GM21423 (cell line): ENCODE measurements around the gene TUBB2A.

ENCODE experiments used
- ATAC-seq: cut with Tn5 transposase; IDR thresholded peaks from one replicate; pipeline ENCODE4 v1.9.1; 2021; ENCODE audit warnings: mild to moderate bottlenecking, moderate library complexity; ENCODE audit not compliant: unreplicated experiment

The TUBB2A gene

GRCh38 chr6:3125815-3126214, 31.5 kb downstream of the TUBB2A start:
- no peak for ATAC-seq

GRCh38 chr6:3124667-3125066, 32.7 kb downstream of the TUBB2A start:
- no peak for ATAC-seq

- no peak for ATAC-seq
Observed at GRCh38 chr6:3122823-3123182, 34.5 kb downstream of the TUBB2A start.

- no peak for ATAC-seq
Observed at GRCh38 chr6:3120765-3121089, 36.6 kb downstream of the TUBB2A start.

- ATAC-seq, result peak; percentile 23
Observed at GRCh38 chr6:3119040-3119723, 38.2 kb downstream of the TUBB2A start.

- peak; percentile 89 for ATAC-seq
Observed at GRCh38 chr6:3118353-3119039, 38.8 kb downstream of the TUBB2A start, which contains the start of gene BPHL. TSS of gene BPHL (plus strand) at chr6:3118711. CDS start at chr6:3118741, 30 bp downstream.

GRCh38 chr6:3117912-3118352, 39.4 kb downstream of the TUBB2A start:
- ATAC-seq, result peak; percentile 1

- no peak for ATAC-seq
Observed at GRCh38 chr6:3114377-3114776, 43.0 kb downstream of the TUBB2A start.

GRCh38 chr6:3109761-3110160, 47.6 kb downstream of the TUBB2A start:
- no peak for ATAC-seq

GRCh38 chr6:3108746-3109414, 48.5 kb downstream of the TUBB2A start:
- no peak for ATAC-seq
